Thoracic aorta (tissue), 2 donors: Measurements from ENCODE around the gene KRTAP12-3. TPM values are rescaled to one million over a fixed set of nuclear protein-coding genes. Genes with fewer than 3 reads are reported as not detected.
"Not testable (repeated sequence)": the region's sequence is repeated elsewhere in the genome, so short reads cannot be mapped to it uniquely, and the experiment has no call there.

Experiments
- ATAC-seq: fragments of 150-250 bp; one replicate; pipeline ENCODE4 v1.8.0; 2017; ENCODE audit warnings: low read depth; ENCODE audit not compliant: insufficient number of reproducible peaks, low FRiP score
- DNase-seq: peaks from one replicate; pipeline ENCODE4 v3.0.0-alpha.2; 2020; ENCODE audit warnings: low spot score
- H3K27ac ChIP-seq, 2 donors: fragments of 200-600 bp; sonication (generic); 1 replicate in 1 of 2; 2 replicates in 1 of 2; pipeline ENCODE4 v1.5.1; 2016; ENCODE audit warnings: mild to moderate bottlenecking in 2 of 2, moderate library complexity in 2 of 2
- H3K27me3 ChIP-seq: fragments of 200-600 bp; sonication (generic); replicated peaks from 2 replicates; pipeline ENCODE4 v1.6.0; 2016; ENCODE audit warnings: mild to moderate bottlenecking; ENCODE audit not compliant: insufficient read depth
- H3K36me3 ChIP-seq: fragments of 200-600 bp; sonication (generic); one replicate; pipeline ENCODE4 v1.5.1; 2016
- H3K4me1 ChIP-seq, 2 donors: fragments of 200-600 bp; sonication (generic); 1 replicate in 1 of 2; 2 replicates in 1 of 2; pipeline versions ENCODE4 v1.5.1 to v1.6.0; 2016; ENCODE audit warnings: low read depth in 2 of 2, mild to moderate bottlenecking in 1 of 2; ENCODE audit not compliant: control insufficient read depth in 1 of 2
- H3K4me3 ChIP-seq: fragments of 200-600 bp; sonication (generic); 2 replicates; pipeline ENCODE4 v1.5.1; 2016; ENCODE audit warnings: mild to moderate bottlenecking
- H3K9me3 ChIP-seq: fragments of 200-600 bp; sonication (generic); 2 replicates; pipeline ENCODE4 v1.5.1; 2016
- CTCF ChIP-seq: fragments of 200-600 bp; sonication (generic); IDR thresholded peaks from one replicate; pipeline ENCODE4 v1.5.1; 2019; ENCODE audit warnings: antibody characterized with exemption
- total RNA-seq, 2 donors: library from RNA; depleted of rRNA; stranded (reverse); fragments of >200 nt; gene quantifications; one replicate each; pipeline versions ENCODE4 v1.1.0 to v1.2.3, GENCODE V29; 2016

KRTAP12-3 gene
- total RNA-seq, 2 donors from 2014 or later: not detected

- H3K9me3 ChIP-seq: peaks cover 10% of the 10 kb centered on the region
- H3K27me3 ChIP-seq: no peaks in the 10 kb centered on the region
- H3K4me1 ChIP-seq: no peaks in the 10 kb centered on the region
- DNase-seq (no peak), ATAC-seq (no peak)
- H3K27ac ChIP-seq: no peak overlapping the region
- no peak for TF ChIP-seq CTCF
- no peak overlapping the region for H3K4me3 ChIP-seq
- no peaks in the 10 kb centered on the region for H3K36me3 ChIP-seq
Measured at GRCh38 chr21:44628707-44629391, 28.9 kb upstream of the KRTAP12-3 start.

GRCh38 chr21:44630440-44630839 lies 27.3 kb upstream of the KRTAP12-3 start:
- Histone ChIP-seq H3K27me3 (no peaks in the 10 kb centered on the region), H3K36me3 (no peaks in the 10 kb centered on the region), H3K4me3 (no peak overlapping the region), H3K9me3 (peaks cover 10% of the 10 kb centered on the region), H3K4me1 (no peaks in the 10 kb centered on the region), H3K27ac (no peak overlapping the region)
- DNase-seq: no peak
- ATAC-seq: no peak
- TF ChIP-seq CTCF: no peak

- Histone ChIP-seq H3K27me3 (no peaks in the 10 kb centered on the region), H3K4me3 (no peak overlapping the region), H3K4me1 (no peaks in the 10 kb centered on the region), H3K9me3 (peaks cover 10% of the 10 kb centered on the region), H3K27ac (no peak overlapping the region), H3K36me3 (no peaks in the 10 kb centered on the region)
- ATAC-seq (no peak), DNase-seq (no peak)
- no peak for TF ChIP-seq CTCF
Measured at GRCh38 chr21:44632067-44632466, 25.7 kb upstream of the KRTAP12-3 start.

DNA sequence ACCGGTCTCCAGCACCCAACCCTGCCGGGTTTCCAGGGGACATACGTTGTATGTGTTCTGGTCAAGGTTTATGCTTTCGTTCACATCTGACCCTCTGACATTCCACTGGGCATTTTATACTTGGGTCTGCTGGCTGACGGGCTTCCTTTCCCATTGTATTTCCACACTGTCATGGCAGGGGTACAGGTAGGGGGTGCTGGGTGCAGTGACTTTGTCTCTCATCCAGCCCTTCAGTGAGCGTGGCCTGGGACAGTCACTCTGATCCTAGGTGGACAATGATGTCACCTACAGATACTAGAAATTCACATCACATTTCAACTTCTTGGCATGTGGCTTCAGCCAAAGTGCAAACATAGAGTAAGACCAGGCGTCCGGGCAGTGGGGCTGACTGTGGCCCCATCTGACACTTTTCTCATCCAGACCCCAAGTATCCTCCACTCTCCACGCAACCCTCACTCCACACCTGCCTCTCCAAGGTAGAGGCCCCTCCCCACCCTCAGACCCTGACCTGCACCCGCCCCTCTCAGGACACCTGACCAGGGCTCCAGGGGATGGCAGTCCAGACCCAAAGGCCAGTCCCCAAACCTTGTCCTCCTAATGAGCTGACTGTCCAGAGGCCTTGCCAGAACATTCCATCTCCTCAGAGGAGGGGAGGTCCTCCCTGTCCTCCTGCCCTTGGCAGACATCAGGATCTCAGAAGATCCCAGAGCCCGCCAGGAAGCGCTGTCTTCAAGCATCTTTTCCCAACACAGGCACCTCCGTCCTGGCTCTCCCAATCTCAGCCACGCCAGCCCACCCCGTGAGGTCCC lies 21.3 kb upstream of the KRTAP12-3 start:
- Histone ChIP-seq H3K4me1 (no peaks in the 10 kb centered on the region), H3K4me3 (no peak overlapping the region), H3K36me3 (no peaks in the 10 kb centered on the region), H3K27me3 (no peaks in the 10 kb centered on the region), H3K27ac (no peak overlapping the region), H3K9me3 (peaks cover 10% of the 10 kb centered on the region)
- DNase-seq (no peak), ATAC-seq (no peak)
- no peak for TF ChIP-seq CTCF

DNA sequence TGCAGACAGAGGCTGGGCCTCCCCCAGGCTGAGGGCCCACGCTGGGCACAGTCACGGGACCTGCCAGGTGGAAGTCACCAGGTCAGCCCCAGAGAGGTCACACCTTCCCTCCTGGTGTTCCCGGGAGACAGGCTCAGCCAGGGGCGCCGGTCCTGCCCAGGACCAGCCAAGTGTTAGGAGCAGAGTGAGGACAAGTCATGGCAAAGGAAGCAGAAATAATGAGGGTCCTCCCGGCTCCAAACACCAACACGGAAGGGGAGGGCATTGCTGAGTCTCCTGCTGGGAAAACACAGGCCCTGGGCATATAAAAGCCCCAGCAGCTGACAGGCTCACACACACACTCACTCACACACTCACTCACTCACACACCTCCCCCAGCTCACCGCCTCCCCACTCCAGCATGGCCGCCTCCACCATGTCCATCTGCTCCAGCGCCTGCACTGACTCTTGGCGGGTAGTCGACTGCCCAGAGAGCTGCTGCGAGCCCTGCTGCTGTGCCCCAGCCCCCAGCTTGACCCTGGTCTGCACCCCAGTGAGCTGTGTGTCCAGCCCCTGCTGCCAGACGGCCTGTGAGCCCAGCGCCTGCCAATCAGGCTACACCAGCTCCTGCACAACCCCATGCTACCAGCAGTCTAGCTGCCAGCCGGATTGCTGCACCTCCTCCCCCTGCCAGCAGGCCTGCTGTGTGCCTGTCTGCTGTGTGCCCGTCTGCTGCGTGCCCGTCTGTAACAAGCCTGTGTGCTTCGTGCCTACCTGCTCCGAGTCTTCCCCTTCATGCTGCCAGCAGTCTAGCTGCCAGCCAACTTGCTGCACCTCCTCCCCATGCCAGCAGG lies 20.5 kb upstream of the KRTAP12-3 start, which contains the start of gene KRTAP10-10:
Gene KRTAP10-10 (plus strand): TSS at position 339 of the 833 bp plus-strand sequence. CDS start 62 bp downstream, at position 401.
- no peak for TF ChIP-seq CTCF
- Histone ChIP-seq H3K27me3 (no peaks in the 10 kb centered on the region), H3K4me3 (no peak within 1 kb of the TSS), H3K36me3 (no peaks in the 10 kb centered on the region), H3K4me1 (no peaks in the 10 kb centered on the region), H3K27ac (no peak within 1 kb of the TSS), H3K9me3 (peaks cover 5% of the 10 kb centered on the region)
- no peak for DNase-seq
- no peak for ATAC-seq

DNA sequence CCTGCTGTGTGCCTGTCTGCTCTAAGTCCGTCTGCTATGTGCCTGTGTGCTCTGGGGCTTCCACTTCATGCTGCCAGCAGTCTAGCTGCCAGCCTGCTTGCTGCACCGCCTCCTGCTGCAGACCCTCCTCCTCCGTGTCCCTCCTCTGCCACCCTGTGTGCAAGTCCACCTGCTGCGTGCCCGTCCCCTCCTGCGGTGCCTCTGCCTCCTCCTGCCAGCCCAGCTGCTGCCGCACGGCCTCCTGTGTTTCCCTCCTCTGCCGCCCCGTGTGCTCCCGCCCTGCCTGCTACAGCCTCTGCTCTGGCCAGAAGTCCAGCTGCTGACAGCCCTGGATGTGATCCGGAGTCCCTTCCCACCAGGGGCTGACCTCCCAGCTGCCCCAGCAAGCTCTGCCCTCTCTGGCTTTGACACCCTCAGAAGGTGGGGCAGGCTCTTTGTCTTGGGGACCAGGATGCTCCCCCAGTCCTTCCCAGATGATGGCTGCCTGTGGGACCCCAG lies 19.8 kb upstream of the KRTAP12-3 start:
- not testable (repeated sequence) for ATAC-seq

More for the DNA sequence above, 19.8 kb upstream of the KRTAP12-3 start:
- DNase-seq, H3K27me3 ChIP-seq, H3K4me1 ChIP-seq, H3K9me3 ChIP-seq, H3K4me3 ChIP-seq, H3K36me3 ChIP-seq, H3K27ac ChIP-seq: not testable (repeated sequence)
